H1 (cell line): Measurements from ENCODE around the gene DENND4B. TPM values are rescaled to one million over a fixed set of nuclear protein-coding genes. Genes with fewer than 3 reads are reported as not detected.

ENCODE experiments used
- KDM5A ChIP-seq: fragments of 200-600 bp; IDR thresholded peaks from 2 replicates; pipeline ENCODE4 v1.7.1; 2012; ENCODE audit warnings: mild to moderate bottlenecking, low read length, inconsistent platforms, mixed read lengths
- polyA plus RNA-seq, 7 experiments: library from polyadenylated mRNA; depleted of rRNA in 3 of 7; stranded (reverse) in 5 of 7; unstranded in 2 of 7; fragments of >200 nt in 5 of 7; fragments of 200-250 nt in 2 of 7; gene quantifications; 1 replicate in 5 of 7; 2 replicates in 1 of 7; 4 replicates in 1 of 7; pipeline versions ENCODE4 v1.2.1 to v1.2.3, GENCODE V29; 2011 to 2013; ENCODE audit warnings: missing spikeins in 2 of 7, mixed read lengths in 2 of 7
- total RNA-seq: library from RNA; stranded (reverse); fragmentation: NEBNext Ultra II Directional; extraction: Animal tissue kit (Norgen Biotek cat#: 25700); gene quantifications from 2 replicates; pipeline ENCODE4 v1.2.1, GENCODE V29; 2021

Gene DENND4B
- total and polyA plus RNA-seq, 2 of the 8 experiments (the other 6 are each of a cell fraction or from before 2014, with no cell fraction given): 45.6 to 61.1 TPM

GRCh38 chr1:153919876-153920852 is 26.4 kb downstream of the DENND4B start (continued):
- TF ChIP-seq KDM5A: no peak
- TF ChIP-seq, all 59 proteins: peak for 2
